ENCODE data around the gene LRFN5. TPM values are rescaled to one million over a fixed set of nuclear protein-coding genes. Genes with fewer than 3 reads are reported as not detected.

LRFN5 gene
- total RNA-seq, 1 donor from 2014 or later: 0.11 TPM

GRCh38 chr14:41830714-41831406 lies 224.2 kb downstream of the LRFN5 start:
- Histone ChIP-seq H3K36me3 (no peaks in the 10 kb centered on the region), H3K9me3 (no peaks in the 10 kb centered on the region), H3K27ac (no peak overlapping the region), H3K27me3 (no peaks in the 10 kb centered on the region), H3K4me1 (no peaks in the 10 kb centered on the region), H3K4me3 (no peak overlapping the region)
- DNase-seq (ENCODE audit: low spot score in 2 of 2): no peak
- intact Hi-C loops (cut with DNase I): no loop called here
- no peak for TF ChIP-seq CTCF (IDR thresholded peaks at IDR 0.05)

GRCh38 chr14:41839661-41840060 lies 233.0 kb downstream of the LRFN5 start:
- no peaks in the 10 kb centered on the region for H3K36me3 ChIP-seq
- DNase-seq (ENCODE audit: low spot score in 2 of 2): no peak
- no peaks in the 10 kb centered on the region for H3K4me1 ChIP-seq
- H3K9me3 ChIP-seq: no peaks in the 10 kb centered on the region
- no peak for TF ChIP-seq CTCF (IDR thresholded peaks at IDR 0.05)
- intact Hi-C loops (cut with DNase I): no loop called here
- no peaks in the 10 kb centered on the region for H3K27me3 ChIP-seq
- no peak overlapping the region for H3K27ac ChIP-seq
- H3K4me3 ChIP-seq: no peak overlapping the region

- Histone ChIP-seq H3K27me3 (no peaks in the 10 kb centered on the region), H3K27ac (no peak overlapping the region), H3K36me3 (no peaks in the 10 kb centered on the region), H3K4me1 (no peaks in the 10 kb centered on the region), H3K9me3 (no peaks in the 10 kb centered on the region), H3K4me3 (no peak overlapping the region)
- DNase-seq (ENCODE audit: low spot score in 2 of 2): no peak
- intact Hi-C loops (cut with DNase I): no loop called here
- no peak for TF ChIP-seq CTCF (IDR thresholded peaks at IDR 0.05)
Measured at GRCh38 chr14:41859336-41859735, 252.7 kb downstream of the LRFN5 start.

- no peaks in the 10 kb centered on the region for H3K4me1 ChIP-seq
- no peaks in the 10 kb centered on the region for H3K36me3 ChIP-seq
- DNase-seq (ENCODE audit: low spot score in 2 of 2): no peak
- TF ChIP-seq CTCF (IDR thresholded peaks at IDR 0.05): no peak
- intact Hi-C loops (cut with DNase I): no loop called here
- no peak overlapping the region for H3K27ac ChIP-seq
- no peak overlapping the region for H3K4me3 ChIP-seq
- no peaks in the 10 kb centered on the region for H3K9me3 ChIP-seq
- H3K27me3 ChIP-seq: no peaks in the 10 kb centered on the region
Measured at GRCh38 chr14:41860586-41860985, 253.9 kb downstream of the LRFN5 start.

GRCh38 chr14:41865894-41866293 lies 259.2 kb downstream of the LRFN5 start:
- DNase-seq (ENCODE audit: low spot score in 2 of 2): no peak
- H3K27ac ChIP-seq: no peak overlapping the region
- intact Hi-C loops (cut with DNase I): no loop called here
- H3K36me3 ChIP-seq: no peaks in the 10 kb centered on the region
- no peak for TF ChIP-seq CTCF (IDR thresholded peaks at IDR 0.05)
- no peaks in the 10 kb centered on the region for H3K27me3 ChIP-seq
- H3K4me3 ChIP-seq: no peak overlapping the region
- H3K4me1 ChIP-seq: no peaks in the 10 kb centered on the region
- H3K9me3 ChIP-seq: no peaks in the 10 kb centered on the region

GRCh38 chr14:41868396-41868795 lies 261.7 kb downstream of the LRFN5 start:
- H3K4me3 ChIP-seq: no peak overlapping the region
- intact Hi-C loops (cut with DNase I): no loop called here
- no peak for TF ChIP-seq CTCF (IDR thresholded peaks at IDR 0.05)
- no peaks in the 10 kb centered on the region for H3K4me1 ChIP-seq
- H3K27ac ChIP-seq: no peak overlapping the region
- no peak for DNase-seq (ENCODE audit: low spot score in 2 of 2)
- no peaks in the 10 kb centered on the region for H3K36me3 ChIP-seq
- no peaks in the 10 kb centered on the region for H3K9me3 ChIP-seq
- H3K27me3 ChIP-seq: no peaks in the 10 kb centered on the region
